Gastroesophageal sphincter (tissue), 3 donors: ENCODE data around the gene CASQ2.

Experiments used
- CTCF ChIP-seq, 4 experiments: fragments of 200-600 bp in 2 of 4; fragments of 450-650 bp in 2 of 4; sonication (generic) in 1 of 4; IDR thresholded peaks; one replicate each; pipeline ENCODE4 v1.5.1; 2017 to 2019; ENCODE audit warnings: antibody characterized with exemption in 4 of 4, mild to moderate bottlenecking in 2 of 4, moderate library complexity in 2 of 4
- POLR2A ChIP-seq, 2 donors: fragments of 450-650 bp; IDR thresholded peaks; one replicate each; pipeline ENCODE4 v1.6.1; 2017; ENCODE audit warnings: antibody characterized with exemption in 2 of 2, mild to moderate bottlenecking in 2 of 2, moderate library complexity in 1 of 2
- POLR2AphosphoS5 ChIP-seq: sonication (generic); formaldehyde crosslinking; IDR thresholded peaks from one replicate; pipeline ENCODE4 v1.6.1; 2017; ENCODE audit warnings: antibody characterized with exemption

DNA sequence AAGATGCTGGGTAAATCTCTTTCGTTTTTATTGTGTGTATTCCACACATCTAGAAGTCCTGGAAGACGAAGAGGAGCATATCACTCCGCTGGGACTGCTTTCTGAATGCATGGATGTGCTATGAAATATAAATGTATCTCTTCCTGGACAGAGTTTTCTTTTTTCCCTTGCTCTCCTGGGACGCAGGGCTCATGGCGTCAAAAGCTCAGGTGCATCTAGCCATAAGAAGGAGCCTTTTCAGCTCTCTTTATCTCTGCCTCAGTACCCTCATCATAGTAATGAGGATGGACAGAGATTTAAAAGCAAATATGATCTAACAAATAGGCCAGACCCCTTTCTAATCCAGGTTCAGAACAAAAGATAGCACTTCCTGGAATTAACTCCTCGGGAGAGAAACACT lies 27.5 kb upstream of the CASQ2 start:
- TF ChIP-seq CTCF (IDR thresholded peaks at IDR 0.05) = no peak
- no peak for TF ChIP-seq POLR2AphosphoS5
- no peak for TF ChIP-seq POLR2A (IDR thresholded peaks at IDR 0.05)
